Mammary epithelial cell (primary cell): ENCODE data around the gene ZNF408.

Experiments used
- CTCF ChIP-seq, 2 donors: IDR thresholded peaks in 1 of 2; conservative IDR thresholded peaks in 1 of 2; 2 replicates each; pipeline ENCODE4 v1.5.1; 2011 to 2012; ENCODE audit warnings: inconsistent platforms in 2 of 2, low read length in 2 of 2, mild to moderate bottlenecking in 2 of 2, control low read depth in 1 of 2, low read depth in 1 of 2; ENCODE audit not compliant: insufficient read depth in 1 of 2; ENCODE audit errors: extremely low read depth in 1 of 2
- EZH2 ChIP-seq: IDR thresholded peaks from 2 replicates; pipeline ENCODE4 v1.6.1; 2012; ENCODE audit warnings: low read length, inconsistent platforms, borderline replicate concordance

GRCh38 chr11:46668480-46669085, 32.2 kb upstream of the ZNF408 start:
- TF ChIP-seq CTCF (conservative IDR thresholded peaks at IDR 0.05 in 1 of 2, IDR thresholded peaks at IDR 0.05 in 1 of 2; ENCODE audit: extremely low read depth in 1 of 2, insufficient read depth in 1 of 2, low read depth in 1 of 2, low read length in 2 of 2) (no peak), EZH2 (no peak)
